NCI-H1417 (cell line): ENCODE data around the gene SLC25A45.

ENCODE experiments used
- DNase-seq, 3 experiments: peaks; one replicate each; lab custom pipeline; 2025; lab: John Stamatoyannopoulos, UW

SLC25A45 gene

DNA sequence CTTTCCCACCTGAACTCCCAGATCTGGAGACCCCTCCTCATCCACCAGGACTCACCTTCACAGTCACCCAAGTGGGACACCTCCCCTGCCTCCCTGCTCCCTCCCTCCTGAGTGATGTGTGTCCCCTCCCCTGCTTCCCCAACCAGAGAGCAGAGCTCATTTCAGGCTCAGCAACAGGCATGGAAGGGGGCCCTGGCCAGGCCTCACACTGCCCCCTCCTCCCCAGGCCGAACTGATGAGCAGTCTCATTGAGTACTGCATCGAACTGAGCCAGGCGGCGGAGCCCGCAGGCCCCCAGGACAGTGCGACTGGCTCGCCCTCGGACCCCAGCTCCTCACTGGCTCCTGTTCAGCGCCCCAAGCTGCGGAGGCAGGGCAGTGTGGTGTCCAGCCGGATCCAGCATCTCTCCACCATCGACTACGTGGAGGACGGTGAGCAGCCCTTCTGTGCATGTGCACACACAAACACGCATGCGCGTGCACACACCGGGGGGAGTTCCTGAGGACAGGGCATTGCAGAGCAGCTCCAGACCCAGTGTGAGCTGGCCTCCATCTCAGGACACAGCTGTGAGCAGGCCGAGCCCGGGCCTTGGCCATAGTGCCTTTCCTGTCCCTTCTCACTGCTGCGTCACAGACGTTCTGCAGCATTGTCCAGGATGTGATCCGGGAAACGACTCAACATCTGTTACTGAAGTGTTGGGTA lies 22.3 kb upstream of the SLC25A45 start:
- no peak for DNase-seq

DNA sequence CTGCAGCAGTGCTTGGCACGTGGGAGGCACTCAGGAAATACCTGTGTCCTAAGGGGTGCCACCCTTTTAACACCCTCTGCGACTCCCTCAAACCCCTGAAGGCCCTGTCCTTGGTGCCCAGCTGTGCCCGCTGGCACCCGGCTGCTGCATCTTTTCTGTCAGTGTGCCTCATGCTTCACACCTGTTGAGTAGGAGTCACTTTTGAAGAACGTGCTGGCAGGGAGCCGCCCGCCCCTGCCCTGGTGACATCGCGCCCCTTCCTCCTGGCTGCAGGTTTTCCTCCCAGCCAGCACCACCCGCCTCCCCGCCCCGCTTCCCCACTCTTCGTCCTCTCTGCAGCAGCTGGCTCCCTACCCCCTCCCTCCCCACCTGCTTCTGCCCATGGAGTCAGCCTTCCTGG lies 21.8 kb upstream of the SLC25A45 start:
- DNase-seq, result peak in 2 of 3 experiments; percentile 30 to 53

DNA sequence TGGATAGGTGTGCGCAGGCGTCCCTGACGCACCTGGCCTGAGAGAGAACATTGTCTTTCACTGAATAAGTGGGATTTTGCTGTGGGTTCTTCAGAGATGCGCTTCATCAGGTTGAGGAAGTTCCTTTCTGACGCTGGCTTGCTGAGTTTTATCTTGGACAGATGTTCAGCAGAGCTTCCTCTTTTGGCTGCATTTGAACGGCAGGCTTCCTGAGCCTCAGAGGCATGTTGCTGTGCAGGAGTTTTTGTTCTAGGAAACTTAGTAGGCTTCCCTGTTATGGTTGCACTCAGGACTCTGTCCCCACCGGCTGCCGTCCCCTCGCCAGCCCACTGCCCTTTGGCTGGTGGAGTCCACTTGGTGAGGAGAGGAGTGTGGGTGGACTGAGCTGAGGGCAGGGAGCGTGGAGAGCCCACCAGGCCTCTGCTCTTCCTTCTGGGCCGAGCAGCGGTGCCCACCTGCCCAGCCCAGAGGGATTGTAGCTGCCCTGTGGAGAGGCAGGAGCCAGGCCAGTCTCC lies 21.2 kb upstream of the SLC25A45 start:
- no peak for DNase-seq

DNA sequence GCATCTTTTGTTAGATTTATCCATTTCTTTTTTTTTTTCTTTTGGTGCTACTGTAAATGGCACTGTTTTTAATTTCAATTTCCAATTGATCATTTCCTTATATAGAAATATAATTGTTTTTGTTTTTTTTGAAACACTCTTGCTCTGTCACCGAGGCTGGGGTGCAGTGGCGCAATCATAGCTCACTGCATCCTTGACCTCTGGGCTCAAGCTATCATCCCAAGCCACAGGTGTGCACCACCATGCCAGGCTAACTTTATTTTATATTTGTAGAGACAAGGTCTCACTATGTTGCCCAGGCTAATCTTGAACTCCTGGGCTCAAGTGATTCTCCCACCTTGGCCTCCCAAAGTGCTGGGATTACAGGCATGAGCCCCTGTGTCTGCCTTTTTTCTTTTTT lies 20.3 kb upstream of the SLC25A45 start:
- DNase-seq, result no peak

DNA sequence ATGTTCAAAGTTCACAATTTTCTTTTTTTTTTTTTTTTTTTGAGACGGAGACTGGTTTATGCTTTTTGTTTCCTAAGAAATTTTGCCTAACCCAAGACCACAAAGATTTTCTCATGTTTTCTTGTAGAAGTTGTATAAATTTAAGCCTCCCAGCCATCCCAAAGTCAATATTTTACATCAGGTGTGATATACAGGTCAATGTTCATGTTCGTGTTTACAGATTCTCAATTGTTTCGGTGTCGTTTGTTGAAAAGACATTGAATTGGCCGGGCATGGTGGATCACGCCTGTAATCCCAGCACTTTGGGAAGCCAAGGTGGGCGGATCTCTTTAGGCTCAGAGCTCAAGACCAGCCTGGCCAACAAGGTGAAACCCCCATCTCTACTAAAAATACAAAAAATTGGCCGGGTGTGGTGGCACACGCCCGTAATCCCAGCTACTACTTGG lies 19.4 kb upstream of the SLC25A45 start:
- no peak for DNase-seq

DNA sequence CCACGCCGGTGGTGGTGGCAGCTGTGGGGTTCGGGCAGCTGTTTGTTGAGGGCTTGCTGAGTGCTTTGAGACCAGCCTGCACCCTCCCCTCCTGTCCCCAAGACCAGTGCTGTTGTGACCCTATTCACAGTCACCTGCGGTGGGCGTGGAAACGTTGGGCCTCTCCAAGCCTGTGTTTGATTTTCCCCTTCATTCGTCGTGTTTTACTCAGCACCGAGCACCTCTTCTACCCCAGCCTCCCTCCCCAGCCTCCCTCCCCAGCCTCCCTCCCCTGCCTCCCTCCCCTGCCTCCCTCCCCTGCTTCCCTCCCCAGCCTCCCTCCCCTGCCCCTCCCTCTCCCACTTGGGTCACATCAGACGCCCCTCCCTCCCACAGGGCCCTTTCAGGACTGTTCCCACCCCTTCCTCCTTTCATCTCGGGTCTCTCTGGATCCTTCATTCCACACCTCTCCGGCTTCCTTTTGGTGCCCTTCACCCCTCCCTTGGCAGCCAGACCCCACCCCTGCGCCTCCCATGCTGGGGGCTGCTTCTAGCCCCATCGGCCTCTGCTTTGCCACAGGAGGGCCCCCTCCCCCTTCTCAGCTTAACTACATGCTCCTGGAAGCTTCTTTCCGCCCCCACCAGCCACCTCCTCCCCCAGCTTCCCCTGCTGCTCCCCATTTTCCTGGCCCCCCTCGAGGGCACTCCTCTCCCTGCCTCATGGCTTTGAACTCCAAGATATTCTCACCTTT lies 18.8 kb upstream of the SLC25A45 start:
- no peak for DNase-seq

DNA sequence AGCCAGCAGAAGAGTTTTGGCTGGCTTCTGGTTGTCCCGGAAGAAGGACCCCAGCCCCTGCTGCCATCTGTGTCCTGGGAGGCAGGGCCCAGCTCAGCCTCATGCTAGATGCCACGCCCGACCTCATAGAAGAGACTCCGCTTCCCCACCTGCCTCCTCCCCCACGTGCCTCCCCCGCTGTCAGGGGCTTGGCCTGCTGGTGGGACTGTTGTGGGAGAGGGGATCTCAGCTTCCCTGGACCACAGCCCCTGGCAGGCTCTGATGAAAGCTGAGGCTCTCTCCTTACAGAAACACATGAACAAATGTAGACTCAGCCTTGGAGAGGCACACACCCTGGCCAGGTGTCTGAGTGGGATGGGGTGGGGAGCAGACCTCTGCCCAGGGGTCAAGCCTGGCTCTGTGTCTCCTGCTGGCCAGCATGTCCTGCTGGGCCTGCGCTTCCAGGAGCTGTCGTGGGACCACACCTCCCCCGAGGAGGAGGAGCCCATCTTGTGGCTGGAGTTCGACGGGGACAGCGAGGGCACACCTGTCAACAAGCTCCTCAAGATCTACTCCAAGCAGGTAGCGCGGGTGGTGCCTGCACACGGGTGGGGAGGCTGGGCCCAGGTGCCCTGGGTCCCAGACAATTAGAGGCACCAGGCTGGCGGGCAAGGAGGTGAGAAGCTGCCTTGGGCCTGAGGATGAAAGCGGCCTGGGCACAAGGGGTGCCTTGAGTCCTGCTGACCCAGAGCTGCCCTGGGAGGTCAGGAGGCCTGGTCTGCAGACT lies 18.0 kb upstream of the SLC25A45 start:
- DNase-seq, result no peak

DNA sequence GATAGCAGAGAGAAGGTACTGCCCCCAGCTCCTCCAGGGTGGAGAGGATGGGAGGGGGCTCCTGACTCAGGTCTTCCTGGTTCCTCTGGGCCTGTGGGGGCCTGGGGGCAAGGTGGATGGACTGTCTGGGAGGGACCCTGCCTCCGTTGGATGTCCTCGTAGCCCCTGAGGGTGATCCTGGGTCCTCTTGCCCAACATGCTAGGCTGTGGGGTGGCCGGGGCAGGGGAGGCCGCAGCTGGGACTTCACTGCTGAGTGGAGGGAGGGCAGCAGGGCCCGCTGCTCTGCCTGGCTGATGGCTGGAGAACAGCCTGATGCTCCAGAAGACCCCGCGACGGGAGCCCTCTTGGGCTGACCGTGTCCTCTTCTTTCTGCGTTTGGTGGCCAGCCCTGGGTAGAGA lies 17.4 kb upstream of the SLC25A45 start:
- DNase-seq, result no peak

DNA sequence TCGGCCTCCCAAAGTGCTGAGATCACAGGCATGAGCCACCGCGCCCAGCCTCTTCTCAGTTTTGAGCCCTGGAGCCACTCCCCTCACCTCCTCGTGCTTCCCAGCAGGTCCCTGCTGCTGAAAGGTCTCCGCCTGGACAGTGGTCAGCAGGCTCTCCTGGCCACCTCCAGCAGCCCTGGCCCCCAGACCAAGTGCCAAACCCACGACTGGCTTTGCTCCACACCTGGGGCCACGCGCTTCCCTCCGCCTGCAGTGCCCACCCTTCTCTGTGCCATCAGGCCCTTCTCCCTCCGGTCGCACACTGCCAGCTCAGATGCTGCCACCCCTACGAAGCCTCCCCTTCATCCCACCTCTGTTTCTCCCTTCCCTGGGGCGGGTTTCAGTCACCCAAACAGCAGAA lies 16.8 kb upstream of the SLC25A45 start:
- no peak for DNase-seq

DNA sequence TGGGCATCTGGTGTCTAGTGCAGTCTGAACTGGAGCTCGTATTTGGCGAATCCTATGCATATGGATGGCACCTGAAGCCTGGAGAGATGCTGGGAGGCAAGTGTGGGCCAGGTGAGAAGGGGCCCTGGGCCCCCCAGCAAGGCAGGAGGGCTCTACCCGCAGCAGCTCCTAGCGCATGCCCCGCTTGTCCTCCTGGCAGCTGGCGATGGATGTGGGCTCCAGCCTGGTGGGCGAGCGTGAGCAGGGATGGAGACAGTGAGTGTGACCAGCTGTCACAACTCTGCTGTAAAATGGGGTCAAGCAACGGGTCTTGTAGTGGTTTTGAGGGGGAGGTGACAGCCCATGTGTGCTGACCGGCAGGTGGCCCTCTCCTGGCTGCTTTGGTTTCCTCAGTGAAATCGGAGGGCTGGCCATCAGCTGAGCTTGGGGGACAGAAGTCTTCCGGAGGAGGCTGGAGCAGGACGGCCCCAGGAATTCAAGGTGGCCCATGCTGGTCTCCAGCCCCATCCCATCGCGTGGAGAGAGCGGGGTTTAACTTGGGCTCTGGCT lies 16.0 kb upstream of the SLC25A45 start:
- no peak for DNase-seq

DNA sequence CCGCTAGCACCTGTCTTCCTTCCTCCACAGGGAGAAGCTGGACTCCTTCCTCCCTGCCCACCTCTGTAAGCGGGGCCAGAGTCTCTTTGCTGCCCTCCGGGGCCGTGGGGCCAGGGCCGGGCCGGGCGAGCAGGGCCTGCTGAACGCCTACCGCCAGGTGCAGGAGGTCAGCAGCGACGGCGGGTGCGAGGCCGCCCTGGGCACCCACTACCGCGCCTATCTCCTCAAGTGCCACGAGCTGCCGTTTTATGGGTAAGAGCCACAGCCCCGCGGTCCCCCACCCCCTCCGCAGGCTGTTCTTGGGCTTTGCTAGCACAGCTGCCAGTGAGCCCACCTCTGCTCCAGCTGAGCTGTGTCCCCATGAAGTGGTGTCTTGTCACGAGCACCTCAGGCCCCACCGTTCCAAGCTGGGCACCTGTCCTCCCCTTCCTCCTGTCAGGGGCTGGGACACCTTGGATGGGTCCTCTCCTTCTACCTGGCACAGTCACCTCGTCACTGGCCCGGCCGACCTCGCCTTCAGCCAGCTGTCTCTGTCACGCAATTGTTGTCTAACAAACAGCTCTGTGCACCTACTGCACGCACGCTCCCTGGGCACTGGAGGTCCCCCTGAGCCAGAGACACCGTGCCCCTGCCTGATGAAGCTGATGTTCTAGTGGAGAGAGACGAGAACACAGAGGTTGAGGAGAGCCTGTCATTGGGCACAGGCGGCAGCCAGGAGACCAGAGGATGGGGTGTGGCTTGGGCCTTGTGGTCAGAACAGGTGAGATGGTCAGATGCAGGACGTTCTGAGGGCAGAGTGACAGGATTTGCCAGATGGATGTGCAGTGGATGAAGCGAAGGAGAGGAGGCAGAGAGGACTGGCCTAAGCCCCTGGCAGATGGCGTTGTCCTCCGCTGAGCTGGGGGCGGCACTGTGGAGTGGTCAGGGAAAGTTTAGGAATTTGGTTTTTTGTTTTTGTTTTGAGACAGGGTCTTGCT lies 14.6 kb upstream of the SLC25A45 start:
- no peak for DNase-seq

DNA sequence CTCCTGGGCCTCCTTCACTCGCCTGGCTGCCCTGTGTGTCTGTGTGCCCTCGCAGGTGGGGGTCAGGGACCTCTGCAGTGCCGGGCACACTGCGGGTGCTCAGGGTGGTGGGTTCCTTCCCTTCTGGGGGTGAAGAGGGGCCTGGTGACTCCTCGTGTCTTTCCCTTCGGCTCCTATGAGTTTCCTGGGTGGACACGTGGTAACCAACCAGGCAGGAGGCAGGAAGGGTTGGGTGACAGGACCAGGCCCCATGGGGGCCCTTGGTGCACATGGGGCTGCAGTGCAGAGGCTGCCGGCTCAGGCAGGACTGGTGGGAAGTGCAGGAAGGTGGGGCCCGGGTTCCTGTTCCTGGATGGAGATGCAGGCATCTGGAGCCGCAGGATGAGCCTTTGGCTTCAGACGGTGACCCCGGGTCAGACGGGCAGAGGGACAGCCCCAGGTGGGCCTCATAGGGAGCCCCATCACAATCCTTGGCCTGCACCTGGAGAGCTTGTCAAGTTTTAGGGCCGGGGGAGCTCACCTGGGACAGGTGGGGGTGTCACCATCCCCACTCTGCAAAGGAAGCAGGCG lies 13.6 kb upstream of the SLC25A45 start:
- no peak for DNase-seq

DNA sequence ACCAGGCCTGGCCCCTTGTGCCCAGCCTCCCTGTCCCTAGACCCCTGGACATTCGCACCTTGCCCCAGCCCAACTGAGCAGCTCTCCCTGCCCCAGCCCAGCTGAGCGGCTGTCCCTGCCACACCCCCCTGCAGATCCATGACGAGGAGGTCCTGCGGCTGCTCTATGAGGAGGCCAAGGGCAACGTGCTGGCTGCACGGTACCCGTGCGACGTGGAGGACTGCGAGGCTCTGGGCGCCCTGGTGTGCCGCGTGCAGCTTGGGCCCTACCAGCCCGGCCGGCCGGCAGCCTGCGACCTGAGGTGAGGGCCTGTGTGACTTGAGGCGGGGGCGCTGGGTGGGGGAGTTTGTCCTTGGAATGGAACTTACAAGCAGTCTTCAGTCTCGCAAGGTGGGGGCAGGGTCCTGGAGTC lies 11.7 kb upstream of the SLC25A45 start:
- no peak for DNase-seq

DNA sequence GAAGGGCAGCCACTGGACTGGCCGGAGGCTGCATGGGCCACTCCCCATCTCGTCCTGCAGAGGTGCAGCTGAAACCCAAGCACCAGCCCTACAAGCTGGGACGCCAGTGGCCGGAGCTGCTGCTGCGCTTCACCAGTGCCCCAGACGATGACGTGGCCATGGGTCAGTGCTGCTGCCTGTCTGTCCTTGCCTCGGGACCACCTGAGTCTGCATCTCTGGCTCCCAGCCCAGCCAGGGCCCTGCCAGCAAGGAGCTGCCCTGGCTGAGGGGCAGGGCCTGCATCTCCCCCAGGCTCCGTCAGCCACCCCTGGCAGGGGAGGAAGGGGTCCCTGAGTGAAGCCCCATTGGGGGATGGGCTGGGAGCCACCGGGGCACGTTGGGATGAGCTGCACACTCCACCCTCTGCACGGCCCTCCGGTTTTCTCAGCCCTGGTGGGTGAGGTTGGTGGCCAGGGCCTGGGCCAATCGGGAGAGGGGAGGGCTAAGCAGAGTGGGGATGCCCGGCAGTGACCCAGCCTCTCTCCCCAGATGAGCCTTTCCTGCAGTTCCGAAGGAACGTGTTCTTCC lies 11.2 kb upstream of the SLC25A45 start:
- no peak for DNase-seq

DNA sequence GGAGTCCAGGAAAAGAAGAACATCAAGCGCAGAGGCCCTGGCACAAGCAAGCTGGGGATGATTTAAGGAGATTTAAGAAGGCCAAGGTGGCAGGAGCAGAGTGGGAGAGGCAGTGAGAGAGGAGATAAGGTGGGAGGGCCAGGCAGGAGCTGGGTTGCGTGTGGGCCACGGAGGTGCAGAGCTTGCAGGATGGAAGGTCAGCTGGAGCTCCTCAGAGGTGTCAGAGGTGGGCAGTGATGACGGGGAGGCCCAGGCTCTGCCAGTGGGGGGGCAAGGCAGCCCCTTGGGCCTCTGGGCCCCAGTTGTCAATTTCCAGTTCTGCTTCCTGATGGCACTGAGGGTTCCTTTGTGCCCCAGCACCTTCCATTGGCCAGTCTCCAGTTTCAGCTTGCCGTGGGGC lies 10.5 kb upstream of the SLC25A45 start:
- DNase-seq, result no peak

DNA sequence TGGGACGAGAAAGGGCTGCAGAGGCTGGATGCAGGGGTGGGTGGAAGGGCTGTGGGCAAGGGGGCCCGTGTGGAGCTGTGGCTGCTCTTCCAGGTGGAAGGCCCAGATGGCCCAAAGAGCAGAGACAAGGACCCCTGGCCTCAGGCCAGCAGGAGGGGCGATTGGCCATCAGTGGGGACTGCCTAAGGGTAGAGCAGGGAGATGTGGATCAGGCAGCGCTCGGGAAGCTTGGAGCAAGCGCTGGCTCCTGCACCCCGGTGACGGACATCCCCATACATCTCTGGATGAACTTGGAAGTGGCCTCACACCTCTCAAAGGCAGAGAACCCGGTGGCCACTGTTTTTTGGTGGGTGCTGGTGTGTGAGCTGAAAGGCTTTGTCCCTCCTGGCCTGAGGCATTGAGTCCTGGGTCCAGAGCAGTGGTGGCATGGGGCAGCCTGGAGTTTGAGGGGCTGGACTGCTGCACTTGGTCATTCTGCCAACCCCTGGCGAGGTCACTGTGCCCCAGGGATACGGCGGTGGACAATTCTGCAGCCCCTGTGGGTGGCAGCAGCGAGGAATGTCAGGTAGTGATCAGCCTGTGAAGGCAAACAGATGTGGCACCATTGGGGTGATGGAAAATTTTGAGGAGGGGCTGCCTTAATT lies 9.9 kb upstream of the SLC25A45 start:
- no peak for DNase-seq

DNA sequence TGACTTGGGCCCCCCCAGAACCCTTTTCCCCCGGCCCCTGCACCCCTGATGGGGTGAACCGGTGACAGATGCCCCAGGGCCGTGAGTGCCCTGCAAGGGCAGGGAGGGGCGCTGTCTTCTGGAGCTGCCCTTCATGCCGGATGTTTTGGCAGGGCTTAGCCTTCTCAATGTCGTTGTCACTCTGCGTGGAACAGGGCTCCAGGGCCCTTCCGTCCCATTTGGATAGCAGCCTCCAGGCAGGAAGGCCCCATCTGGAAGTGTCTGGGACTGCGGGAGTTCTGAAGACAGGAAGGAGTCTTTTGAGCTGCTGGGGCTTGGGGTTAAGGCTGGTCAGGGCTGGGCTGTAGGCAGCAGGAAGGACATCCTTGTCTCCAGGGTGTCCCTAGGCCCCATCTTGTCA lies 8.6 kb upstream of the SLC25A45 start:
- DNase-seq, result no peak

DNA sequence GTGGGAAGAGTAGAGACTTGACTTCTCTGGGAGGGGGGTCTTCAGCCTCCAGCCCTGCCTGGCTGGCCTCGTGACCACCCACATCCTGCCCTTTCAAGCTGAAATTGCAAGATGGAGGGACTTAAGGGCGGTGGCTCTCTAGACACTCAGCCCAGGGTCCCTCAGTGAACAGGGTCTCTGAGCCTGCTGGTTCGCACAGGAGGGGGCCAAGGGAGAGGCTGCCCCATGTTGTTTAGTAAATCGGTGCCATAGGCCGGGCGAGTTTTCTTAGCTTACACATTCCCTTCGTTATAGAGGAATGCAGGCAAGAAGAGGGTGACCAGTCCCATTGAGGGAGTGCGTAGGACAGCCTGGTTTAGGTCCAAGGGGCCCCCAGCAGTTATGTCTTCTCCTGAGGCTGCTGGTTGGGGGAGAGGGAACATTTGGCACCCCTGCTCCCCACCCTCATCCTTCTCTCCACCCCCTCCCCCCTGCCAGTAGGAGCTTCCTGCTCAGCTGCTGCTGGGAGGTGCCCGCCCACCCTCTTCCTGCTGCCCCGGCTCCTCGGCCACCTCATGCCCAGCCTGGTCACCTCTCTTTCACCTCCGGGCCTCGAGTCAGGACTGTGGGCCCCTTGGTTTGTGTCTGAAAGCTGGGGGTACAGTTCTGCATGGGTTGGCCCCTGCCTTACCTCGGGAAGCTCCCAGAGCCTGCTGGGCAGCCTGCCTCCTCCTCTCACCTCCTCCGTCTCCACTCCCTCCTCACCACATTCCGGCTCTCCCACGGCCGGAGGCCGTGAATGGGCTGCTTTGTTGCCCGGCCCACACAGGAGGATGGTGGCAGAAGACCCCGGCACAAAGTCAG lies 7.9 kb upstream of the SLC25A45 start:
- DNase-seq, result no peak
